ENCODE data around the gene LKAAEAR1.

LKAAEAR1 gene

GRCh38 chr20:64077541-64077875 lies 6.7 kb downstream of the LKAAEAR1 start:
- DNase-seq = no peak

- no peak for DNase-seq
Observed at GRCh38 chr20:64077094-64077493, 7.1 kb downstream of the LKAAEAR1 start.

- DNase-seq = no peak
Observed at GRCh38 chr20:64076061-64076997, 7.9 kb downstream of the LKAAEAR1 start.

- DNase-seq = no peak
Observed at GRCh38 chr20:64075556-64075955, 8.6 kb downstream of the LKAAEAR1 start.

GRCh38 chr20:64074963-64075362 lies 9.2 kb downstream of the LKAAEAR1 start:
- no peak for DNase-seq

- no peak for DNase-seq
Observed at GRCh38 chr20:64074184-64074789, 9.9 kb downstream of the LKAAEAR1 start.

GRCh38 chr20:64073476-64074183 lies 10.6 kb downstream of the LKAAEAR1 start:
- DNase-seq = no peak

- no peak for DNase-seq
Observed at GRCh38 chr20:64072498-64073063, 11.6 kb downstream of the LKAAEAR1 start.

GRCh38 chr20:64071341-64072332 lies 12.6 kb downstream of the LKAAEAR1 start:
- DNase-seq = no peak

GRCh38 chr20:64070244-64070993 lies 13.8 kb downstream of the LKAAEAR1 start:
- DNase-seq = no peak

- no peak for DNase-seq
Observed at GRCh38 chr20:64069614-64070243, 14.5 kb downstream of the LKAAEAR1 start.

GRCh38 chr20:64069209-64069613 lies 15.0 kb downstream of the LKAAEAR1 start:
- no peak for DNase-seq

GRCh38 chr20:64068386-64069208 lies 15.6 kb downstream of the LKAAEAR1 start:
- no peak for DNase-seq

GRCh38 chr20:64067733-64068307 lies 16.4 kb downstream of the LKAAEAR1 start:
- no peak for DNase-seq

- DNase-seq = no peak
Observed at GRCh38 chr20:64067005-64067632, 17.1 kb downstream of the LKAAEAR1 start.

GRCh38 chr20:64065974-64066343 lies 18.2 kb downstream of the LKAAEAR1 start:
- DNase-seq = no peak

- DNase-seq = no peak
Observed at GRCh38 chr20:64065062-64065973, 18.9 kb downstream of the LKAAEAR1 start.

- no peak for DNase-seq
Observed at GRCh38 chr20:64064145-64064698, 20.0 kb downstream of the LKAAEAR1 start.

Measured in activated CD4-positive, alpha-beta T cell treated with anti-CD3 and anti-CD28 coated beads for 1 hour (primary cell).